ENCODE measurements around the gene SIPA1.

SIPA1 gene

DNA sequence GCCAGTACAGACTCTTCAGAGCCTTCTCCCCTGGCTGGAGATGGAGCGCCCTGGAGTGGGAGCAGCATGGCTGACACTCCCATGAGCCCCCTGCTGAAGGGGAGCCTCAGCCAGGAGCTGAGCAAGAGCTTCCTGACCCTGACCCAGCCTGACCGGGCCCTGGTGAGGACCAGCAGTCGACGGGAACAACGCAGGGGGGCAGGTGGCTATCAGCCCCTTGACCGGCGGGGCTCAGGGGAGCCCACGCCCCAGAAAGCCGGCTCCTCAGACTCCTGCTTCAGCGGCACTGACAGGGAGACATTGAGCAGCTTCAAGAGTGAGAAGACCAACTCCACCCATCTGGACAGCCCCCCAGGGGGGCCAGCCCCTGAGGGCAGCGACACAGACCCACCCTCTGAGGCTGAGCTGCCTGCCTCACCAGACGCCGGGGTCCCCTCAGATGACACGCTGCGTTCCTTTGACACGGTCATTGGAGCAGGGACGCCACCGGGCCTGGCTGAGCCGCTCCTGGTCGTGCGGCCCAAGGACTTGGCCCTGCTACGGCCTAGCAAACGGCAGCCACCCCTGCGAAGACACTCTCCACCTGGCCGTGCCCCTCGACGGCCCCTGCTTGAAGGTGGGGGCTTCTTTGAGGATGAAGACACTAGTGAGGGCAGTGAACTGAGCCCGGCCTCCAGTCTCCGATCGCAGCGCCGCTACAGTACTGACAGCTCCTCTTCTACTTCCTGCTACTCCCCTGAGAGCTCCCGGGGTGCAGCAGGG lies 19.7 kb upstream of the SIPA1 start:
- Histone ChIP-seq H3K9me2 (ENCODE audit: low read depth, low read length) (no peaks in the 10 kb centered on the region), H3K9ac (ENCODE audit: low read length) (peak overlapping the region; percentile 93; the same call in 1 of the 2 replicates), H4K20me1 (ENCODE audit: insufficient read depth, low read length) (no peaks in the 10 kb centered on the region), H3K27ac (ENCODE audit: low read depth, low read length, poor library complexity, severe bottlenecking) (peak overlapping the region; percentile 46), H3K4me1 (ENCODE audit: insufficient read depth, low read length, severe bottlenecking) (peaks cover 42% of the 10 kb centered on the region), H3K27me3 (ENCODE audit: insufficient read depth, low read length) (no peaks in the 10 kb centered on the region), H3K79me2 (ENCODE audit: insufficient read depth, low read length) (peaks cover 9% of the 10 kb centered on the region; the same call in 1 of the 2 replicates), H3K9me3 (ENCODE audit: low read length) (no peaks in the 10 kb centered on the region), H3K36me3 (ENCODE audit: insufficient read depth, low read length) (peaks cover 58% of the 10 kb centered on the region), H3F3A (ENCODE audit: insufficient read depth, low read length) (no peaks in the 10 kb centered on the region), H3K4me2 (ENCODE audit: low read length) (peak overlapping the region; percentile 98), H3K4me3 (ENCODE audit: low read depth, low read length, poor library complexity, severe bottlenecking) (peak overlapping the region; percentile 10), H2AFZ (ENCODE audit: low read length) (no peak overlapping the region)
- TF ChIP-seq, protein P1, sequence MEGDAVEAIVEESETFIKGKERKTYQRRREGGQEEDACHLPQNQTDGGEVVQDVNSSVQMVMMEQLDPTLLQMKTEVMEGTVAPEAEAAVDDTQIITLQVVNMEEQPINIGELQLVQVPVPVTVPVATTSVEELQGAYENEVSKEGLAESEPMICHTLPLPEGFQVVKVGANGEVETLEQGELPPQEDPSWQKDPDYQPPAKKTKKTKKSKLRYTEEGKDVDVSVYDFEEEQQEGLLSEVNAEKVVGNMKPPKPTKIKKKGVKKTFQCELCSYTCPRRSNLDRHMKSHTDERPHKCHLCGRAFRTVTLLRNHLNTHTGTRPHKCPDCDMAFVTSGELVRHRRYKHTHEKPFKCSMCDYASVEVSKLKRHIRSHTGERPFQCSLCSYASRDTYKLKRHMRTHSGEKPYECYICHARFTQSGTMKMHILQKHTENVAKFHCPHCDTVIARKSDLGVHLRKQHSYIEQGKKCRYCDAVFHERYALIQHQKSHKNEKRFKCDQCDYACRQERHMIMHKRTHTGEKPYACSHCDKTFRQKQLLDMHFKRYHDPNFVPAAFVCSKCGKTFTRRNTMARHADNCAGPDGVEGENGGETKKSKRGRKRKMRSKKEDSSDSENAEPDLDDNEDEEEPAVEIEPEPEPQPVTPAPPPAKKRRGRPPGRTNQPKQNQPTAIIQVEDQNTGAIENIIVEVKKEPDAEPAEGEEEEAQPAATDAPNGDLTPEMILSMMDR (IDR thresholded peaks at IDR 0.05; ENCODE audit: low read length) = no peak
- no peak for TF ChIP-seq EZH2 (IDR thresholded peaks at IDR 0.05; ENCODE audit: borderline replicate concordance, low read length)

DNA sequence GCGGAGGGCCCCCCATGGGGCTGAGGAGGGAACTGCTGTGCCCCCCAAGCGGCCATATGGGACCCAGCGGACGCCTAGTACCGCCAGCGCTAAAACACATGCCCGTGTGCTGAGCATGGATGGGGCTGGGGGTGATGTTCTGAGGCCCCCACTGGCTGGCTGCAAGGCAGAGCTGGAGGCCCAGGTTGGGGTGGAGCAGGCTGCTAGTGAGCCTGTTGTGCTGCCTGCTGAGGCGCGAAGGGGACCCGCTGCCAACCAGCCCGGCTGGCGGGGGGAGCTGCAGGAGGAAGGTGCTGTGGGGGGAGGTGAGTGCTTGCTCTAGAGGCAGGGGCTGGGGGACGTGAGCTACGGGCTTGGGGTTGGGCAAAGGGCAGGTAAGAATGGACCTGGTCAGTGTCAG lies 19.1 kb upstream of the SIPA1 start:
- peak overlapping the region; percentile 10 for H3K4me3 ChIP-seq (ENCODE audit: low read depth, low read length, poor library complexity, severe bottlenecking)
- no peak overlapping the region for H2AFZ ChIP-seq (ENCODE audit: low read length)
- TF ChIP-seq, protein P1 (IDR thresholded peaks at IDR 0.05; ENCODE audit: low read length) = no peak
- no peak for TF ChIP-seq EZH2 (IDR thresholded peaks at IDR 0.05; ENCODE audit: borderline replicate concordance, low read length)
- peak overlapping the region; percentile 46 for H3K27ac ChIP-seq (ENCODE audit: low read depth, low read length, poor library complexity, severe bottlenecking)
- H3K9ac ChIP-seq (ENCODE audit: low read length) = peak overlapping the region; percentile 35; the same call in 1 of the 2 replicates
- peaks cover 64% of the 10 kb centered on the region for H3K36me3 ChIP-seq (ENCODE audit: insufficient read depth, low read length)
- H4K20me1 ChIP-seq (ENCODE audit: insufficient read depth, low read length) = no peaks in the 10 kb centered on the region
- no peaks in the 10 kb centered on the region for H3K9me2 ChIP-seq (ENCODE audit: low read depth, low read length)
- no peaks in the 10 kb centered on the region for H3K27me3 ChIP-seq (ENCODE audit: insufficient read depth, low read length)
- peaks cover 9% of the 10 kb centered on the region; the same call in 1 of the 2 replicates for H3K79me2 ChIP-seq (ENCODE audit: insufficient read depth, low read length)
- no peaks in the 10 kb centered on the region for H3F3A ChIP-seq (ENCODE audit: insufficient read depth, low read length)
- H3K4me2 ChIP-seq (ENCODE audit: low read length) = peak overlapping the region; percentile 98
- no peaks in the 10 kb centered on the region for H3K9me3 ChIP-seq (ENCODE audit: low read length)
- peaks cover 36% of the 10 kb centered on the region for H3K4me1 ChIP-seq (ENCODE audit: insufficient read depth, low read length, severe bottlenecking)

DNA sequence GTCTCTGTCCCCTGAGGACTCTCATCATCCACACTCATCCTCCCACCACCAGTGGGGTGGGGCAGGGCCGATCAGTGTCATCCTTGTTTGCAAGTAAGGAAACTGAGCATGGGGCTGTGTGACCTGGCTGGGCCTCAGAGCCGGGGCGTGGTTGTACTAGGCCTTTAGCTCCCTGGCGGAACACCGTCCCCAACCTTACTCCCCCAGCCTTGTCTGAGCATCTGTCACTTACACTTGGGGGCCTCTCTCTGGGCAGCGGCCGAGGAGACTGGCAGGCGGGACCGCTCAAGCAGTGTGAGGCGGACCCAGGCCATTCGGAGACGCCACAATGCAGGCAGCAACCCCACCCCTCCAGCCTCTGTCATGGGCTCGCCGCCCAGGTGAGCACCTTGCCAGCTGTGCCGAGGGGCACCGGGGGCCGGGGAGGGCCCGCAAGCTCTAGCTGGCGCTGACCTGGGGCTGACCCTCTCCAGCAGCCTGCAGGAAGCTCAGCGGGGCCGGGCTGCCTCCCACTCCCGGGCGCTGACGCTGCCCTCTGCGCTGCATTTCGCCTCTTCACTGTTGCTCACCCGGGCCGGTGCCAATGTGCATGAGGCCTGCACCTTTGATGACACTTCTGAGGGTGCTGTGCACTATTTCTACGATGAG lies 18.5 kb upstream of the SIPA1 start:
- no peaks in the 10 kb centered on the region for H3K27me3 ChIP-seq (ENCODE audit: insufficient read depth, low read length)
- no peak overlapping the region for H3K9ac ChIP-seq (ENCODE audit: low read length)
- H3K9me2 ChIP-seq (ENCODE audit: low read depth, low read length) = no peaks in the 10 kb centered on the region
- TF ChIP-seq, protein P1 (IDR thresholded peaks at IDR 0.05; ENCODE audit: low read length) = no peak
- TF ChIP-seq EZH2 (IDR thresholded peaks at IDR 0.05; ENCODE audit: borderline replicate concordance, low read length) = no peak
- no peak overlapping the region for H3K4me2 ChIP-seq (ENCODE audit: low read length)
- H3K36me3 ChIP-seq (ENCODE audit: insufficient read depth, low read length) = peaks cover 70% of the 10 kb centered on the region
- peaks cover 35% of the 10 kb centered on the region for H3K4me1 ChIP-seq (ENCODE audit: insufficient read depth, low read length, severe bottlenecking)
- peak overlapping the region; percentile 46 for H3K27ac ChIP-seq (ENCODE audit: low read depth, low read length, poor library complexity, severe bottlenecking)
- H4K20me1 ChIP-seq (ENCODE audit: insufficient read depth, low read length) = no peaks in the 10 kb centered on the region
- no peaks in the 10 kb centered on the region for H3K9me3 ChIP-seq (ENCODE audit: low read length)
- H3K4me3 ChIP-seq (ENCODE audit: low read depth, low read length, poor library complexity, severe bottlenecking) = no peak overlapping the region
- no peak overlapping the region for H2AFZ ChIP-seq (ENCODE audit: low read length)
- no peaks in the 10 kb centered on the region for H3F3A ChIP-seq (ENCODE audit: insufficient read depth, low read length)
- H3K79me2 ChIP-seq (ENCODE audit: insufficient read depth, low read length) = peaks cover 9% of the 10 kb centered on the region; the same call in 1 of the 2 replicates

Data from OCI-LY1 (cell line).